DMS79 (cell line): ENCODE data around the gene GALM.
A peak's percentile ranks its signal among the peaks of the same experiment; 100 is the strongest.
"Not testable (repeated sequence)": the region's sequence is repeated elsewhere in the genome, so short reads cannot be mapped to it uniquely, and the experiment has no call there.

Experiments used
- DNase-seq: peaks from one replicate; lab custom pipeline; 2025; lab: John Stamatoyannopoulos, UW

Gene GALM

GRCh38 chr2:38742797-38743559, 77.1 kb downstream of the GALM start:
- DNase-seq: no peak

- no peak for DNase-seq
Measured at GRCh38 chr2:38743672-38744398, 77.9 kb downstream of the GALM start.

- no peak for DNase-seq
Measured at GRCh38 chr2:38744399-38744780, 78.5 kb downstream of the GALM start.

- DNase-seq: no peak
Measured at GRCh38 chr2:38745267-38745666, 79.4 kb downstream of the GALM start.

- DNase-seq: no peak
Measured at GRCh38 chr2:38747007-38747424, 81.1 kb downstream of the GALM start.

GRCh38 chr2:38747819-38748218, 81.9 kb downstream of the GALM start:
- no peak for DNase-seq

- no peak for DNase-seq
Measured at GRCh38 chr2:38748391-38748790, 82.5 kb downstream of the GALM start.

- no peak for DNase-seq
Measured at GRCh38 chr2:38748943-38749804, 83.3 kb downstream of the GALM start.

- no peak for DNase-seq
Measured at GRCh38 chr2:38750011-38750890, 84.3 kb downstream of the GALM start.

- peak; percentile 97 for DNase-seq
Measured at GRCh38 chr2:38750891-38751595, 85.1 kb downstream of the GALM start, which contains the start of gene SRSF7. Gene SRSF7 (minus strand): TSS chr2:38751361. CDS start chr2:38751256, 105 bp downstream.

GRCh38 chr2:38751596-38752410, 85.9 kb downstream of the GALM start:
- DNase-seq: no peak

- DNase-seq: no peak
Measured at GRCh38 chr2:38754049-38754448, 88.1 kb downstream of the GALM start.

- no peak for DNase-seq
Measured at GRCh38 chr2:38754506-38754905, 88.6 kb downstream of the GALM start.

GRCh38 chr2:38755891-38756290, 90.0 kb downstream of the GALM start:
- not testable (repeated sequence) for DNase-seq

GRCh38 chr2:38763228-38763627, 97.3 kb downstream of the GALM start:
- DNase-seq: no peak

GRCh38 chr2:38763728-38764127, 97.8 kb downstream of the GALM start:
- no peak for DNase-seq

- DNase-seq: no peak
Measured at GRCh38 chr2:38765149-38765548, 99.2 kb downstream of the GALM start.

- DNase-seq: no peak
Measured at GRCh38 chr2:38765551-38765950, 99.6 kb downstream of the GALM start.

GRCh38 chr2:38771632-38772031, 105.7 kb downstream of the GALM start:
- no peak for DNase-seq
